ENCODE results near the gene TSPAN7.

GRCh38 chrX:38561126-38561868 lies at the start of gene TSPAN7:
- TF ChIP-seq CTCF (IDR thresholded peaks at IDR 0.05; ENCODE audit: low read depth, low read length, poor library complexity, severe bottlenecking) (no peak), EZH2phosphoT487 (IDR thresholded peaks at IDR 0.05; ENCODE audit: borderline replicate concordance, low read length) (no peak)

Data from DOHH2 (cell line).